CD4-positive, alpha-beta T cell treated with Interleukin-4 for 4 hours (primary cell): ENCODE results near the gene PSMB8.
"Not testable (repeated sequence)": the region's sequence is repeated elsewhere in the genome, so short reads cannot be mapped to it uniquely, and the experiment has no call there.

Experiments
- DNase-seq: peaks from one replicate; pipeline ENCODE4 v3.0.0-alpha.2; 2020

Gene PSMB8

GRCh38 chr6:32843979-32844838 lies at the start of gene PSMB8:
TSS of gene PSMB8 (minus strand) at chr6:32844047. CDS start at chr6:32843996, 51 bp downstream.
- DNase-seq: peak; percentile 98

GRCh38 chr6:32890831-32891230 lies 47.0 kb upstream of the PSMB8 start:
- DNase-seq: no peak

GRCh38 chr6:32889533-32889932 lies 45.7 kb upstream of the PSMB8 start:
- no peak for DNase-seq

GRCh38 chr6:32888576-32888975 lies 44.7 kb upstream of the PSMB8 start:
- no peak for DNase-seq

- no peak for DNase-seq
Measured at GRCh38 chr6:32887616-32888015, 43.8 kb upstream of the PSMB8 start.

GRCh38 chr6:32886681-32887383 lies 43.0 kb upstream of the PSMB8 start:
- no peak for DNase-seq

- DNase-seq: peak; percentile 78
Measured at GRCh38 chr6:32885698-32886286, 41.9 kb upstream of the PSMB8 start.

GRCh38 chr6:32883789-32884188 lies 39.9 kb upstream of the PSMB8 start:
- no peak for DNase-seq

GRCh38 chr6:32882879-32883250 lies 39.0 kb upstream of the PSMB8 start:
- DNase-seq: no peak

GRCh38 chr6:32880962-32881361 lies 37.1 kb upstream of the PSMB8 start:
- DNase-seq: not testable (repeated sequence)

GRCh38 chr6:32879691-32880090 lies 35.8 kb upstream of the PSMB8 start:
- no peak for DNase-seq

- no peak for DNase-seq
Measured at GRCh38 chr6:32876603-32877002, 32.8 kb upstream of the PSMB8 start.

- DNase-seq: not testable (repeated sequence)
Measured at GRCh38 chr6:32873947-32874346, 30.1 kb upstream of the PSMB8 start.

- DNase-seq: peak; percentile 84
Measured at GRCh38 chr6:32868257-32868788, 24.5 kb upstream of the PSMB8 start.

GRCh38 chr6:32867554-32868256 lies 23.9 kb upstream of the PSMB8 start:
- DNase-seq: no peak

- DNase-seq: no peak
Measured at GRCh38 chr6:32867022-32867477, 23.2 kb upstream of the PSMB8 start.

GRCh38 chr6:32865724-32866443 lies 22.0 kb upstream of the PSMB8 start:
- no peak for DNase-seq

GRCh38 chr6:32862725-32863124 lies 18.9 kb upstream of the PSMB8 start:
- DNase-seq: no peak

GRCh38 chr6:32860674-32861073 lies 16.8 kb upstream of the PSMB8 start:
- no peak for DNase-seq

- DNase-seq: no peak
Measured at GRCh38 chr6:32858194-32858593, 14.3 kb upstream of the PSMB8 start.

- DNase-seq: no peak
Measured at GRCh38 chr6:32857156-32857891, 13.5 kb upstream of the PSMB8 start.
